ENCODE results near the gene PSMF1. TPM values are rescaled to one million over a fixed set of nuclear protein-coding genes. Genes with fewer than 3 reads are reported as not detected.

PSMF1 gene
- total and polyA plus RNA-seq, 2 of the 13 experiments (the other 11 are each of a cell fraction or from before 2014, with no cell fraction given) = 82.5 to 86.0 TPM

DNA sequence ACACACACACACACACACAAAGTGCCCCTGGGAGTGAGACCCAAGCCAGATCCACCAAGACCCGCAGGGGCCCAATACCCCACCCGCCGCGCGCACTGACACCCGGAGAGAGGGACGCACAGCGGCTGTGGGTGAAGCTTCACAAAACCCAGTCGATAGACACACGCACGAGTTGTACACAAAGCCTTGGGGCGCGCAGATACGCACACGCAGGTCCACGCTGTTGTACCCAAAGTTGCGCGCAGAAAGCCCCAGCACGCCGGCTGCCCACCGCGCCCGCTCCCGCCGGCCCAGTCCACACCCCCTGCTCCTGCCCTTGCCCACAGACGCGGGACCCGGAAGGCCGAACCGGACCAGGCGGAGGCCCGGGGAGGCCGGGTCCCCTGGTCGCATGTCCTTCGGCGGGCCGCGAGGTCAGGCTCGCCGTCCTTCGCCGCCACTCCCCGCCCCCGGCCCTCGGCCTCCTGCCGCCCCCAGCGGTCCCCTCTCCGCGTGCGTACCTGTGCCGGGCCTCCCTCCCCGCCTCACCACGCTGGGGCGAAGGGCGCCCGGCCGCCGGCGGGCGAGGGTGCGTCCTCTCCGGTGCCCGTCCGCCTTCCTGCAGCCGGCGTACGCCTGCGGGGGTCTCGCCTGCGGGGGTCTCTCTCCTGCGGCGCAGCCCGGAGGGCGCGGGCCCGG is 66.4 kb downstream of the PSMF1 start, which contains the start of gene TMEM74B (continued):
- TF ChIP-seq, protein P1, sequence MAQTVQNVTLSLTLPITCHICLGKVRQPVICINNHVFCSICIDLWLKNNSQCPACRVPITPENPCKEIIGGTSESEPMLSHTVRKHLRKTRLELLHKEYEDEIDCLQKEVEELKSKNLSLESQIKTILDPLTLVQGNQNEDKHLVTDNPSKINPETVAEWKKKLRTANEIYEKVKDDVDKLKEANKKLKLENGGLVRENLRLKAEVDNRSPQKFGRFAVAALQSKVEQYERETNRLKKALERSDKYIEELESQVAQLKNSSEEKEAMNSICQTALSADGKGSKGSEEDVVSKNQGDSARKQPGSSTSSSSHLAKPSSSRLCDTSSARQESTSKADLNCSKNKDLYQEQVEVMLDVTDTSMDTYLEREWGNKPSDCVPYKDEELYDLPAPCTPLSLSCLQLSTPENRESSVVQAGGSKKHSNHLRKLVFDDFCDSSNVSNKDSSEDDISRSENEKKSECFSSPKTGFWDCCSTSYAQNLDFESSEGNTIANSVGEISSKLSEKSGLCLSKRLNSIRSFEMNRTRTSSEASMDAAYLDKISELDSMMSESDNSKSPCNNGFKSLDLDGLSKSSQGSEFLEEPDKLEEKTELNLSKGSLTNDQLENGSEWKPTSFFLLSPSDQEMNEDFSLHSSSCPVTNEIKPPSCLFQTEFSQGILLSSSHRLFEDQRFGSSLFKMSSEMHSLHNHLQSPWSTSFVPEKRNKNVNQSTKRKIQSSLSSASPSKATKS (CRISPR knock-in tag; IDR thresholded peaks at IDR 0.05) = no peak
- TF ChIP-seq LCORL (IDR thresholded peaks at IDR 0.05) (no peak), LCORL (CRISPR knock-in tag; IDR thresholded peaks at IDR 0.05) (0 out of 2 replicates have a peak, but pooled peaks have one; percentile 32), ZNF230 (CRISPR knock-in tag; IDR thresholded peaks at IDR 0.05) (0 out of 2 replicates have a peak, but pooled peaks have one; percentile 35), ZNF629 (CRISPR knock-in tag; conservative IDR thresholded peaks at IDR 0.05) (0 out of 2 replicates have a peak, but pooled peaks have one; percentile 22), ZNF30 (CRISPR knock-in tag; IDR thresholded peaks at IDR 0.05) (0 out of 2 replicates have a peak, but pooled peaks have one; percentile 69), MEIS1 (CRISPR knock-in tag; IDR thresholded peaks at IDR 0.05; ENCODE audit: borderline replicate concordance) (0 out of 2 replicates have a peak, but pooled peaks have one; percentile 52), ZNF644 (CRISPR knock-in tag; IDR thresholded peaks at IDR 0.05; ENCODE audit: low read depth) (no peak), ARNT (IDR thresholded peaks at IDR 0.05) (no peak), DMAP1 (CRISPR knock-in tag; IDR thresholded peaks at IDR 0.05) (no peak), ZZZ3 (CRISPR knock-in tag; IDR thresholded peaks at IDR 0.05; ENCODE audit: borderline replicate concordance) (peak; percentile 65; the same call in 1 of the 2 replicates), DR1 (CRISPR knock-in tag; IDR thresholded peaks at IDR 0.05) (no peak), MYC (CRISPR knock-in tag; IDR thresholded peaks at IDR 0.05; ENCODE audit: borderline replicate concordance) (peak; percentile 47; the same call in 1 of the 2 replicates), ZNF841 (CRISPR knock-in tag; IDR thresholded peaks at IDR 0.05; ENCODE audit: borderline replicate concordance) (0 out of 2 replicates have a peak, but pooled peaks have one; percentile 42), MAZ (IDR thresholded peaks at IDR 0.05; ENCODE audit: borderline replicate concordance, low read depth, low read length) (no peak), MAZ (CRISPR knock-in tag; IDR thresholded peaks at IDR 0.05; ENCODE audit: low read depth) (peak; percentile 88), ZNF777 (CRISPR knock-in tag; IDR thresholded peaks at IDR 0.05) (peak; percentile 88), PRMT3 (CRISPR knock-in tag; IDR thresholded peaks at IDR 0.05; ENCODE audit: borderline replicate concordance, low read depth) (no peak), CBFB (CRISPR knock-in tag; IDR thresholded peaks at IDR 0.05) (peak; percentile 31; the same call in 1 of the 2 replicates), KDM2A (CRISPR knock-in tag; IDR thresholded peaks at IDR 0.05; ENCODE audit: borderline replicate concordance, low read depth) (peak; percentile 88), ZSCAN31 (CRISPR knock-in tag; IDR thresholded peaks at IDR 0.05; ENCODE audit: low read depth) (0 out of 2 replicates have a peak, but pooled peaks have one; percentile 45), RARA (CRISPR knock-in tag; IDR thresholded peaks at IDR 0.05) (peak; percentile 11; the same call in 1 of the 2 replicates), HOXA3 (CRISPR knock-in tag; IDR thresholded peaks at IDR 0.05) (peak; percentile 65)
- TF ChIP-seq, protein P2, sequence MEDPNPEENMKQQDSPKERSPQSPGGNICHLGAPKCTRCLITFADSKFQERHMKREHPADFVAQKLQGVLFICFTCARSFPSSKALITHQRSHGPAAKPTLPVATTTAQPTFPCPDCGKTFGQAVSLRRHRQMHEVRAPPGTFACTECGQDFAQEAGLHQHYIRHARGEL (CRISPR knock-in tag; IDR thresholded peaks at IDR 0.05) = no peak
- TF ChIP-seq, protein P3, sequence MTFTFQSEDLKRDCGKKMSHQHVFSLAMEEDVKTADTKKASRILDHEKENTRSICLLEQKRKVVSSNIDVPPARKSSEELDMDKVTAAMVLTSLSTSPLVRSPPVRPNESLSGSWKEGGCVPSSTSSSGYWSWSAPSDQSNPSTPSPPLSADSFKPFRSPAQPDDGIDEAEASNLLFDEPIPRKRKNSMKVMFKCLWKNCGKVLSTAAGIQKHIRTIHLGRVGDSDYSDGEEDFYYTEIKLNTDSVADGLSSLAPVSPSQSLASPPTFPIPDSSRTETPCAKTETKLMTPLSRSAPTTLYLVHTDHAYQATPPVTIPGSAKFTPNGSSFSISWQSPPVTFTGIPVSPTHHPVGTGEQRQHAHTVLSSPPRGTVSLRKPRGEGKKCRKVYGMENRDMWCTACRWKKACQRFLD (CRISPR knock-in tag; IDR thresholded peaks at IDR 0.05; ENCODE audit: borderline replicate concordance) = 0 out of 2 replicates have a peak, but pooled peaks have one; percentile 86
- TF ChIP-seq, protein P4, sequence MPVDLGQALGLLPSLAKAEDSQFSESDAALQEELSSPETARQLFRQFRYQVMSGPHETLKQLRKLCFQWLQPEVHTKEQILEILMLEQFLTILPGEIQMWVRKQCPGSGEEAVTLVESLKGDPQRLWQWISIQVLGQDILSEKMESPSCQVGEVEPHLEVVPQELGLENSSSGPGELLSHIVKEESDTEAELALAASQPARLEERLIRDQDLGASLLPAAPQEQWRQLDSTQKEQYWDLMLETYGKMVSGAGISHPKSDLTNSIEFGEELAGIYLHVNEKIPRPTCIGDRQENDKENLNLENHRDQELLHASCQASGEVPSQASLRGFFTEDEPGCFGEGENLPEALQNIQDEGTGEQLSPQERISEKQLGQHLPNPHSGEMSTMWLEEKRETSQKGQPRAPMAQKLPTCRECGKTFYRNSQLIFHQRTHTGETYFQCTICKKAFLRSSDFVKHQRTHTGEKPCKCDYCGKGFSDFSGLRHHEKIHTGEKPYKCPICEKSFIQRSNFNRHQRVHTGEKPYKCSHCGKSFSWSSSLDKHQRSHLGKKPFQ (CRISPR knock-in tag; IDR thresholded peaks at IDR 0.05; ENCODE audit: insufficient replicate concordance) = no peak
